Iris pigment epithelial cell (primary cell): Measurements from ENCODE around the gene PLEKHN1.
"Not testable (repeated sequence)": the region's sequence is repeated elsewhere in the genome, so short reads cannot be mapped to it uniquely, and the experiment has no call there.

Source experiments
- DNase-seq: peaks from one replicate; pipeline ENCODE4 v3.0.0-alpha.2; 2011; ENCODE audit warnings: low read depth

PLEKHN1 gene

GRCh38 chr1:1010131-1010530, 43.8 kb downstream of the PLEKHN1 start:
- not testable (repeated sequence) for DNase-seq

- no peak for DNase-seq
These were observed 45.2 kb downstream of the PLEKHN1 start for GRCh38 chr1:1011396-1011949.

- DNase-seq, result not testable (repeated sequence)
These were observed 46.4 kb downstream of the PLEKHN1 start for GRCh38 chr1:1012736-1013104.

- DNase-seq, result peak; percentile 87
These were observed 47.0 kb downstream of the PLEKHN1 start, which contains the start of gene ISG15 for GRCh38 chr1:1013105-1013921. TSS of gene ISG15 (plus strand) at chr1:1013497. CDS start at chr1:1013574, 77 bp downstream.

- DNase-seq, result peak; percentile 44
These were observed 47.8 kb downstream of the PLEKHN1 start for GRCh38 chr1:1013922-1014648.

- no peak for DNase-seq
These were observed 48.8 kb downstream of the PLEKHN1 start for GRCh38 chr1:1014799-1015681.

GRCh38 chr1:1017397-1018320, 51.4 kb downstream of the PLEKHN1 start:
- DNase-seq, result not testable (repeated sequence)

GRCh38 chr1:1018321-1018685, 52.0 kb downstream of the PLEKHN1 start:
- DNase-seq, result not testable (repeated sequence)

- peak; percentile 79 for DNase-seq
These were observed 53.1 kb downstream of the PLEKHN1 start for GRCh38 chr1:1019122-1019999.

- DNase-seq, result peak; percentile 25
These were observed 53.7 kb downstream of the PLEKHN1 start, which contains the start of gene AGRN for GRCh38 chr1:1020000-1020404. TSS of gene AGRN (plus strand) at chr1:1020120. CDS start at chr1:1020173, 53 bp downstream.

GRCh38 chr1:1020415-1021009, 54.2 kb downstream of the PLEKHN1 start:
- DNase-seq, result peak; percentile 28

- peak; percentile 75 for DNase-seq
These were observed 55.0 kb downstream of the PLEKHN1 start for GRCh38 chr1:1021010-1021919.

GRCh38 chr1:1021920-1022259, 55.6 kb downstream of the PLEKHN1 start:
- peak; percentile 82 for DNase-seq

- no peak for DNase-seq
These were observed 56.2 kb downstream of the PLEKHN1 start for GRCh38 chr1:1022302-1023009.

- no peak for DNase-seq
These were observed 57.4 kb downstream of the PLEKHN1 start for GRCh38 chr1:1023700-1024099.

- no peak for DNase-seq
These were observed 58.0 kb downstream of the PLEKHN1 start for GRCh38 chr1:1024149-1024770.
